Hepatocyte (in vitro differentiated cells): ENCODE measurements around the gene DHCR24. TPM values are rescaled to one million over a fixed set of nuclear protein-coding genes. Genes with fewer than 3 reads are reported as not detected.

Source experiments
- DNase-seq: peaks from one replicate; pipeline ENCODE4 v3.0.0-alpha.2; 2016; ENCODE audit warnings: low spot score
- H2AFZ ChIP-seq: fragments of 200-600 bp; sonication (generic); 2 replicates; pipeline ENCODE4 v1.6.0; 2016; ENCODE audit warnings: antibody characterized with exemption, mild to moderate bottlenecking
- H3K27ac ChIP-seq: fragments of 200-600 bp; sonication (generic); 2 replicates; pipeline ENCODE4 v1.5.1; 2016; ENCODE audit warnings: mild to moderate bottlenecking
- H3K27me3 ChIP-seq: fragments of 200-600 bp; sonication (generic); 2 replicates; pipeline ENCODE4 v1.6.1; 2016
- H3K36me3 ChIP-seq: fragments of 200-600 bp; sonication (generic); replicated peaks from 2 replicates; pipeline ENCODE4 v1.5.1; 2016; ENCODE audit warnings: low read depth; ENCODE audit not compliant: insufficient read depth
- H3K4me1 ChIP-seq: fragments of 200-600 bp; sonication (generic); 2 replicates; pipeline ENCODE4 v1.5.1; 2016; ENCODE audit warnings: mild to moderate bottlenecking, moderate library complexity; ENCODE audit not compliant: insufficient read depth
- H3K4me2 ChIP-seq: fragments of 200-600 bp; sonication (generic); 2 replicates; pipeline ENCODE4 v1.6.0; 2016
- H3K4me3 ChIP-seq: fragments of 200-600 bp; sonication (generic); 2 replicates; pipeline ENCODE4 v1.5.1; 2016; ENCODE audit warnings: mild to moderate bottlenecking
- H3K79me2 ChIP-seq: fragments of 200-600 bp; sonication (generic); 2 replicates; pipeline ENCODE4 v1.6.0; 2017; ENCODE audit warnings: mild to moderate bottlenecking
- H3K9me2 ChIP-seq: fragments of 200-600 bp; sonication (generic); replicated peaks from 2 replicates; pipeline ENCODE4 v1.6.0; 2017; ENCODE audit warnings: mild to moderate bottlenecking; ENCODE audit not compliant: insufficient read depth
- H3K9me3 ChIP-seq: fragments of 200-600 bp; sonication (generic); 2 replicates; pipeline ENCODE4 v1.5.1; 2016; ENCODE audit warnings: low read depth, mild to moderate bottlenecking
- H4K20me1 ChIP-seq: fragments of 200-600 bp; sonication (generic); 2 replicates; pipeline ENCODE4 v1.6.0; 2016; ENCODE audit warnings: mild to moderate bottlenecking; ENCODE audit not compliant: insufficient read depth, poor library complexity, severe bottlenecking
- EZH2 ChIP-seq: fragments of 200-600 bp; sonication (generic); IDR thresholded peaks from 2 replicates; pipeline ENCODE4 v1.6.1; 2016; ENCODE audit warnings: antibody characterized with exemption, mild to moderate bottlenecking, borderline replicate concordance
- EZH2phosphoT487 ChIP-seq: fragments of 200-600 bp; sonication (generic); IDR thresholded peaks from one replicate; pipeline ENCODE4 v1.6.1; 2018; ENCODE audit warnings: antibody characterized with exemption, mild to moderate bottlenecking, low read depth, moderate library complexity; ENCODE audit not compliant: unreplicated experiment, severe bottlenecking
- WGBS: methylation state at CpG from one replicate; pipeline ENCODE4 v1.1.6; 2016; ENCODE audit warnings: low lambda C conversion rate; ENCODE audit errors: missing lambda C conversion rate; 5-methylcytosine and 5-hydroxymethylcytosine counted together
- polyA plus RNA-seq: library from polyadenylated mRNA; unstranded; fragments of >200 nt; fragmentation: Nextera tagmentation; extraction: Ambion mirVana; gene quantifications from 2 replicates; pipeline ENCODE4 v1.2.1, GENCODE V29; 2016
- total RNA-seq: library from RNA; depleted of rRNA; stranded (reverse); fragments of >200 nt; gene quantifications from 2 replicates; pipeline ENCODE4 v1.2.3, GENCODE V29; 2014
- TF ChIP-seq, protein P1 (sequence below): fragments of 200-600 bp; sonication (generic); IDR thresholded peaks from 2 replicates; pipeline ENCODE4 v1.5.1; 2016; ENCODE audit warnings: antibody characterized with exemption, mild to moderate bottlenecking; ENCODE audit not compliant: poor library complexity

DHCR24 gene
- total and polyA plus RNA-seq, 2 experiments from 2014 or later: 282 to 318 TPM

DNA sequence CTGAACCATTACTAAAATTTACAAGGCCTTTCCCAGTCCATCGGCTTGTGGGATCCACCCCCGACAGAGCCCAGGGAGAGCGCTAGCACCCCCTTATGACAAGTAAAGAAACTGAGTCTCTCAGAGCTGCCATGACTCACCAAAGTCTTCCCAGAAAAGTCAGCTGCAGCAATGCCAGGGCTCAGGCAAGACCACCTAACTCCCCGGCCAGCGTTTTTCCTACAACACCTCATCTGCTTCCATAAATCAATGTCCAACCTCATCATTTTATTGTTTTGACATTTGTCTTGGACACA lies 15.0 kb downstream of the DHCR24 start:
- Histone ChIP-seq H3K9me2 (no peaks in the 10 kb centered on the region), H3K27ac (no peak overlapping the region), H3K4me1 (peaks cover 18% of the 10 kb centered on the region), H3K4me3 (no peak overlapping the region), H3K27me3 (no peaks in the 10 kb centered on the region), H2AFZ (no peak overlapping the region), H3K36me3 (peaks cover 4% of the 10 kb centered on the region), H3K79me2 (peaks cover 20% of the 10 kb centered on the region), H3K9me3 (no peaks in the 10 kb centered on the region), H4K20me1 (no peaks in the 10 kb centered on the region), H3K4me2 (no peak overlapping the region)
- no peak for DNase-seq
- no peak for TF ChIP-seq EZH2phosphoT487
- TF ChIP-seq, protein P1, sequence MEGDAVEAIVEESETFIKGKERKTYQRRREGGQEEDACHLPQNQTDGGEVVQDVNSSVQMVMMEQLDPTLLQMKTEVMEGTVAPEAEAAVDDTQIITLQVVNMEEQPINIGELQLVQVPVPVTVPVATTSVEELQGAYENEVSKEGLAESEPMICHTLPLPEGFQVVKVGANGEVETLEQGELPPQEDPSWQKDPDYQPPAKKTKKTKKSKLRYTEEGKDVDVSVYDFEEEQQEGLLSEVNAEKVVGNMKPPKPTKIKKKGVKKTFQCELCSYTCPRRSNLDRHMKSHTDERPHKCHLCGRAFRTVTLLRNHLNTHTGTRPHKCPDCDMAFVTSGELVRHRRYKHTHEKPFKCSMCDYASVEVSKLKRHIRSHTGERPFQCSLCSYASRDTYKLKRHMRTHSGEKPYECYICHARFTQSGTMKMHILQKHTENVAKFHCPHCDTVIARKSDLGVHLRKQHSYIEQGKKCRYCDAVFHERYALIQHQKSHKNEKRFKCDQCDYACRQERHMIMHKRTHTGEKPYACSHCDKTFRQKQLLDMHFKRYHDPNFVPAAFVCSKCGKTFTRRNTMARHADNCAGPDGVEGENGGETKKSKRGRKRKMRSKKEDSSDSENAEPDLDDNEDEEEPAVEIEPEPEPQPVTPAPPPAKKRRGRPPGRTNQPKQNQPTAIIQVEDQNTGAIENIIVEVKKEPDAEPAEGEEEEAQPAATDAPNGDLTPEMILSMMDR: peak; percentile 8
- 84% methylated on average over 5 of the region's 5 CpGs for WGBS

DNA sequence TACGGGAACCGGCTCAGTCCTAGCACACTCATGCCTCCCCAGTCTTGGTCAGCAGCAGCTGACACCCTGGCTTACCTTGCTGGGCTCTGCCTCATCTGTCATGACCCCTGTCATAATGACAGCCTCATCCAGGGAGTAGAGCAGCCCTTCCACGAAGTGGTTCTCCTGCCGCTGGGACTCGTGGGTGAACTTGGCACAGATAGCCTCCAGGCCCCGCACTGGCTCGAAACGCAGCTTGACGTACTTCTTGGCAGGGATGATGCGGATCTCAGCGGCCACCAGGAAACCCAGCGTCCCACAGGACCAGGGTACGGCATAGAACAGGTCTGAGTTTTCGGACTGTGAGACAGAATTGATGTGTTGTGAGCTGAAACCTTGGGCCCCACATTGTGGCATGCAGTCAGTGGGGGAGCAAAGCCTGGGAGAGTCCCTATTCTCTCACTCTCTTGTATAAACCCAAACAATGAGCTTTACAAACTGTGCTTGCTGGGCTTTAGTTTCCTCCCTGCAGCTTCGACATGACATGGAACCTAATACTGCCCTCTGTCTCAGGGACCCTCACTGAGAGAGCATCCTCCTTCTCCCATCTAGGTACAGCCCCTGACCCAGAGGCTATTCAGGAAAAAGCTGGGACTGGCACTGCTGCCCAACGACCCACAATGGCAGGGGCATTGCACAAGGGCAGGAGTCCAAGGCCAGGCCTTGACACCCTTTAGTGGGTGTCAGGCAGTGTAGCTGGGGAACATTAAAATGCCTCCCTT lies 15.5 kb downstream of the DHCR24 start:
- Histone ChIP-seq H4K20me1 (no peaks in the 10 kb centered on the region), H3K4me1 (peaks cover 21% of the 10 kb centered on the region), H3K4me3 (no peak overlapping the region), H3K4me2 (no peak overlapping the region), H3K79me2 (peaks cover 22% of the 10 kb centered on the region), H3K36me3 (peaks cover 4% of the 10 kb centered on the region), H2AFZ (no peak overlapping the region), H3K27ac (no peak overlapping the region), H3K27me3 (no peaks in the 10 kb centered on the region), H3K9me2 (no peaks in the 10 kb centered on the region), H3K9me3 (no peaks in the 10 kb centered on the region)
- WGBS: 96% methylated on average over 16 of the region's 16 CpGs
- DNase-seq: no peak
- TF ChIP-seq, protein P1: no peak
- TF ChIP-seq EZH2phosphoT487 (no peak), EZH2 (no peak)

DNA sequence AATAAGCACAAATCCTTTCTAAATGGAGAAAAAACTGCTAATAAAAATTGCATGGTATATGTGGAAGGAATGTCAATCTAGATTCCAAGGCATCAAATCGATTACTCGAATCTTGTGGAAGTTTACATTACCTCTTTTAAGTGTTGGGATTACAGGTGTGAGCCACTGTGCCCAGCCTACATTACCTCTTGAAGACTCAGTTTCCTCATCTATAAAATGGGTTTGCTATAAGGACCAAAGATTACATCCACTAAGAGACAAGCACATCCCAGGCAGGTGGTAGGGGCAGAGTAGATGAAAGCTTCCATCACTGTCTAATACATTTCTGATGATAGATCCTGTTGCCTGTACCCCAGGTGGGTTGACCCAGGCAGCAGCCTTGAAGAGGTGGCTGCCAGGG lies 16.1 kb downstream of the DHCR24 start:
- Histone ChIP-seq H3K4me2 (no peak overlapping the region), H3K4me3 (no peak overlapping the region), H3K79me2 (peaks cover 18% of the 10 kb centered on the region), H3K36me3 (peaks cover 4% of the 10 kb centered on the region), H3K4me1 (peaks cover 27% of the 10 kb centered on the region), H4K20me1 (no peaks in the 10 kb centered on the region), H3K27me3 (no peaks in the 10 kb centered on the region), H3K9me3 (no peaks in the 10 kb centered on the region), H3K9me2 (no peaks in the 10 kb centered on the region), H3K27ac (no peak overlapping the region), H2AFZ (no peak overlapping the region)
- WGBS: 96% methylated on average over 2 of the region's 2 CpGs
- TF ChIP-seq, protein P1: no peak
- no peak for TF ChIP-seq EZH2phosphoT487
- no peak for TF ChIP-seq EZH2
- no peak for DNase-seq
